ENCODE measurements around the gene METTL1. TPM values are rescaled to one million over a fixed set of nuclear protein-coding genes. Genes with fewer than 3 reads are reported as not detected.

METTL1 gene
- total and polyA plus RNA-seq, 2 donors (not counting 1 experiment from before 2014, with no cell fraction given), result 9.1 to 9.2 TPM

DNA sequence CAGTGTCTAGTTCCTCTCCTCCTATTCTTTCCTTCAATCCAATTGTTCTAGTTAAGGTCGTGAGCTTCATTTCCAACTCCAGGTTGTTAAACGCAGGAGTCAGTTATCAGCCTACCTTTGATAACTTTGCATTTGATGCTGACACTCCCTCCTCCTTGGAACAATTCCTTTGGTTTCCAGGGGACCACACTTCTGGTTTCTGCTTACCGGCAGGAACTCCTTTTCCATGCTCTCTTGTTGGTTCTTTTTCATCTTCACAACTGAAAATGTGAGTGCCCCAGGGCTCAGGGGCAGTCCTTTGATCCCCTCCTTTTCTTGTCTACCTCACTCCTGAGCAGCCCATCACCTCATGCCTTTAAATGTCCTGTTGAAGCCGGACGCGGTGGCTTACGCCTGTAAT is 5.5 kb upstream of the METTL1 start:
- CTCF ChIA-PET, result interaction anchor here (1.0 kb wide), 1 partner anchor 21 kb away, joined by 3 read pairs; no protein-coding TSS in a partner anchor
- H3K27me3 ChIP-seq (replicated peaks in 1 of 4; ENCODE audit: control extremely low read depth in 1 of 4, control insufficient read depth in 3 of 4, insufficient read depth in 4 of 4, low read length in 3 of 4), result no peaks in the 10 kb centered on the region
- no peaks in the 10 kb centered on the region for H3K9me3 Mint-ChIP-seq (ENCODE audit: insufficient read depth)
- no peak overlapping the region for H3K4me3 ChIP-seq (ENCODE audit: control extremely low read depth in 1 of 5, extremely low read depth in 1 of 5, insufficient read depth in 1 of 5, low read depth in 2 of 5, low read length in 4 of 5)
- no peaks in the 10 kb centered on the region for H3K79me2 ChIP-seq (ENCODE audit: control insufficient read depth, insufficient read depth, low read length)
- no peak overlapping the region for H3K9ac ChIP-seq (ENCODE audit: low read length)
- H3K27me3 Mint-ChIP-seq, result no peaks in the 10 kb centered on the region
- no peaks in the 10 kb centered on the region for H3K9me3 ChIP-seq (ENCODE audit: control extremely low read depth in 1 of 3, control insufficient read depth in 2 of 3, insufficient read depth in 1 of 3, low read length in 2 of 3)
- H3K4me2 ChIP-seq (replicated peaks; ENCODE audit: low read depth, low read length, poor library complexity, severe bottlenecking), result no peak overlapping the region
- no peak overlapping the region for H2AFZ ChIP-seq (ENCODE audit: insufficient read depth, low read depth, low read length, poor library complexity, severe bottlenecking)
- no peaks in the 10 kb centered on the region for H4K20me1 ChIP-seq (ENCODE audit: control insufficient read depth, insufficient read depth, low read length, poor library complexity, severe bottlenecking)
- WGBS (ENCODE audit: insufficient coverage), result 97% methylated on average over 4 of the region's 7 CpGs
- no peak for ATAC-seq (ENCODE audit: low read depth)
- no peak overlapping the region for H3K27ac ChIP-seq (ENCODE audit: low read length in 2 of 2)
- H3K36me3 ChIP-seq (replicated peaks in 1 of 2; ENCODE audit: control extremely low read depth in 1 of 2, control insufficient read depth in 1 of 2, extremely low read depth in 1 of 2, insufficient read depth in 2 of 2, low read length in 1 of 2), result no peaks in the 10 kb centered on the region
- H3K27ac Mint-ChIP-seq, result no peak overlapping the region
- DNase-seq, result no peak
- POLR2A ChIA-PET, result no interaction called here
- H3K4me1 ChIP-seq (ENCODE audit: control insufficient read depth in 2 of 2, insufficient read depth in 2 of 2, low read length in 2 of 2), result peaks cover 7 to 11% of the 10 kb centered on the region in 2 donors
- H3K4me1 Mint-ChIP-seq, result peaks cover 5% of the 10 kb centered on the region
- TF ChIP-seq, protein P1, sequence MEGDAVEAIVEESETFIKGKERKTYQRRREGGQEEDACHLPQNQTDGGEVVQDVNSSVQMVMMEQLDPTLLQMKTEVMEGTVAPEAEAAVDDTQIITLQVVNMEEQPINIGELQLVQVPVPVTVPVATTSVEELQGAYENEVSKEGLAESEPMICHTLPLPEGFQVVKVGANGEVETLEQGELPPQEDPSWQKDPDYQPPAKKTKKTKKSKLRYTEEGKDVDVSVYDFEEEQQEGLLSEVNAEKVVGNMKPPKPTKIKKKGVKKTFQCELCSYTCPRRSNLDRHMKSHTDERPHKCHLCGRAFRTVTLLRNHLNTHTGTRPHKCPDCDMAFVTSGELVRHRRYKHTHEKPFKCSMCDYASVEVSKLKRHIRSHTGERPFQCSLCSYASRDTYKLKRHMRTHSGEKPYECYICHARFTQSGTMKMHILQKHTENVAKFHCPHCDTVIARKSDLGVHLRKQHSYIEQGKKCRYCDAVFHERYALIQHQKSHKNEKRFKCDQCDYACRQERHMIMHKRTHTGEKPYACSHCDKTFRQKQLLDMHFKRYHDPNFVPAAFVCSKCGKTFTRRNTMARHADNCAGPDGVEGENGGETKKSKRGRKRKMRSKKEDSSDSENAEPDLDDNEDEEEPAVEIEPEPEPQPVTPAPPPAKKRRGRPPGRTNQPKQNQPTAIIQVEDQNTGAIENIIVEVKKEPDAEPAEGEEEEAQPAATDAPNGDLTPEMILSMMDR (IDR thresholded peaks at IDR 0.05), result no peak
- intact Hi-C loops (cut with micrococcal nuclease), result no loop called here
- H3K4me3 Mint-ChIP-seq, result no peak overlapping the region

DNA sequence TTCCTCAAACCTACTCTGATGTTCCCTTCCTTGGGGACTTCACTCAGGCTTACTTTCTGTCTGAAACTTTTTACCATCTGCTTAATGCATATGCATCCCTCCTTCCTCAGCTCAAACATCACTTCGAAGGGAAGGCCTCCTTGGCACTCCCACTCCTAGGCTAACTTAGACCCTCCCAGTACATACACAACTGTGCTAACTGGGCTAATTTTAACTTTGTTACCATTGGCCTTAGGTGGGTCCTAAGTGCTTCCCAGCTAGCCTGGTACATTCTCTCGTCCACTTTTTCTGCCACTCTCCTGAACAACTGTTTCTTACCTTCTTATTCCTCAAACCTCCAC is 4.3 kb upstream of the METTL1 start:
- no peaks in the 10 kb centered on the region for H4K20me1 ChIP-seq (ENCODE audit: control insufficient read depth, insufficient read depth, low read length, poor library complexity, severe bottlenecking)
- TF ChIP-seq EZH2 (IDR thresholded peaks at IDR 0.05; ENCODE audit: borderline replicate concordance, insufficient read depth, low read depth, low read length, poor library complexity, severe bottlenecking), result no peak
- H3K4me2 ChIP-seq (replicated peaks; ENCODE audit: low read depth, low read length, poor library complexity, severe bottlenecking), result no peak overlapping the region
- ATAC-seq (ENCODE audit: low read depth) (no peak), DNase-seq (no peak)
- ChIA-PET CTCF (interaction anchor here (3.1 kb wide), 1 partner anchor 20 kb away, joined by 11 read pairs; no protein-coding TSS in a partner anchor), POLR2A (no interaction called here)
- no peak overlapping the region for H3K27ac ChIP-seq (ENCODE audit: low read length in 2 of 2)
- H3K4me3 Mint-ChIP-seq, result no peak overlapping the region
- H3K79me2 ChIP-seq (ENCODE audit: control insufficient read depth, insufficient read depth, low read length), result no peaks in the 10 kb centered on the region
- H3K9me3 ChIP-seq (ENCODE audit: control extremely low read depth in 1 of 3, control insufficient read depth in 2 of 3, insufficient read depth in 1 of 3, low read length in 2 of 3), result no peaks in the 10 kb centered on the region
- no peaks in the 10 kb centered on the region for H3K27me3 Mint-ChIP-seq
- no peak overlapping the region for H3K4me3 ChIP-seq (ENCODE audit: control extremely low read depth in 1 of 5, extremely low read depth in 1 of 5, insufficient read depth in 1 of 5, low read depth in 2 of 5, low read length in 4 of 5)
- no peaks in the 10 kb centered on the region for H3K9me3 Mint-ChIP-seq (ENCODE audit: insufficient read depth)
- H3K27ac Mint-ChIP-seq, result no peak overlapping the region
- H3K36me3 ChIP-seq (replicated peaks in 1 of 2; ENCODE audit: control extremely low read depth in 1 of 2, control insufficient read depth in 1 of 2, extremely low read depth in 1 of 2, insufficient read depth in 2 of 2, low read length in 1 of 2), result no peaks in the 10 kb centered on the region
- H3K9ac ChIP-seq (ENCODE audit: low read length), result no peak overlapping the region
- H3K4me1 ChIP-seq (ENCODE audit: control insufficient read depth in 2 of 2, insufficient read depth in 2 of 2, low read length in 2 of 2), result peaks cover 7 to 17% of the 10 kb centered on the region in 2 donors
- H2AFZ ChIP-seq (ENCODE audit: insufficient read depth, low read depth, low read length, poor library complexity, severe bottlenecking), result no peak overlapping the region
- H3K27me3 ChIP-seq (replicated peaks in 1 of 4; ENCODE audit: control extremely low read depth in 1 of 4, control insufficient read depth in 3 of 4, insufficient read depth in 4 of 4, low read length in 3 of 4), result no peaks in the 10 kb centered on the region
- peaks cover 10% of the 10 kb centered on the region for H3K4me1 Mint-ChIP-seq
- intact Hi-C loops (cut with micrococcal nuclease), result no loop called here
- WGBS (ENCODE audit: insufficient coverage), result 89% methylated on average over 2 of the region's 2 CpGs
